Stimulated activated CD8-positive, alpha-beta memory T cell treated with anti-CD3 and anti-CD28 coated beads, Interleukin-2, amount 100 ng/mL, for 1 hour (primary cell): Measurements from ENCODE around the gene NUMBL.
"Not testable (repeated sequence)": the region's sequence is repeated elsewhere in the genome, so short reads cannot be mapped to it uniquely, and the experiment has no call there.

Source experiments
- DNase-seq, 2 donors: peaks; one replicate each; pipeline ENCODE4 v3.0.0-alpha.2; 2020; ENCODE audit warnings: low read depth in 2 of 2

The NUMBL gene

GRCh38 chr19:40630571-40631160 lies 59.8 kb downstream of the NUMBL start:
- no peak for DNase-seq

GRCh38 chr19:40629346-40629745 lies 61.1 kb downstream of the NUMBL start:
- DNase-seq, result no peak

GRCh38 chr19:40627486-40628279 lies 62.8 kb downstream of the NUMBL start:
- DNase-seq, result no peak

- no peak for DNase-seq
Measured at GRCh38 chr19:40626918-40627317, 63.5 kb downstream of the NUMBL start.

GRCh38 chr19:40625406-40626120 lies 64.9 kb downstream of the NUMBL start:
- no peak for DNase-seq

- not testable (repeated sequence) for DNase-seq
Measured at GRCh38 chr19:40624369-40625153, 65.9 kb downstream of the NUMBL start.

GRCh38 chr19:40623403-40624251 lies 66.8 kb downstream of the NUMBL start:
- DNase-seq, result no peak

GRCh38 chr19:40622773-40623075 lies 67.7 kb downstream of the NUMBL start:
- no peak for DNase-seq

- no peak for DNase-seq
Measured at GRCh38 chr19:40621966-40622772, 68.3 kb downstream of the NUMBL start.

- no peak for DNase-seq
Measured at GRCh38 chr19:40621283-40621682, 69.2 kb downstream of the NUMBL start.

- DNase-seq, result no peak
Measured at GRCh38 chr19:40620161-40620485, 70.3 kb downstream of the NUMBL start.

GRCh38 chr19:40619333-40620160 lies 70.9 kb downstream of the NUMBL start:
- DNase-seq, result no peak

GRCh38 chr19:40617961-40618360 lies 72.5 kb downstream of the NUMBL start:
- DNase-seq, result no peak

- no peak for DNase-seq
Measured at GRCh38 chr19:40616941-40617340, 73.5 kb downstream of the NUMBL start.

- DNase-seq, result no peak
Measured at GRCh38 chr19:40616178-40616577, 74.3 kb downstream of the NUMBL start.
